NB4 (cell line): ENCODE measurements around the gene TAP1.

Experiments
- DNase-seq: peaks from one replicate; pipeline ENCODE4 v3.0.0; 2010; ENCODE audit warnings: low read depth
- H3K4me3 ChIP-seq: one replicate; pipeline ENCODE4 v1.5.1; 2011; ENCODE audit warnings: mild to moderate bottlenecking, low read depth, low read length, moderate library complexity
- MYC ChIP-seq: IDR thresholded peaks from 2 replicates; pipeline ENCODE4 v1.6.1; 2011; ENCODE audit warnings: low read depth, low read length
- POLR2A ChIP-seq: IDR thresholded peaks from 2 replicates; pipeline ENCODE4 v1.6.1; 2011; ENCODE audit warnings: mild to moderate bottlenecking; ENCODE audit not compliant: insufficient read length; ENCODE audit errors: extremely low read depth
- TF ChIP-seq, protein P1 (sequence below): IDR thresholded peaks from one replicate; pipeline ENCODE4 v1.5.1; 2012; ENCODE audit warnings: low read depth, low read length
- TF ChIP-seq, protein P2 (sequence below): IDR thresholded peaks from 2 replicates; pipeline ENCODE4 v1.6.1; 2011; ENCODE audit warnings: low read depth, low read length

Gene TAP1

DNA sequence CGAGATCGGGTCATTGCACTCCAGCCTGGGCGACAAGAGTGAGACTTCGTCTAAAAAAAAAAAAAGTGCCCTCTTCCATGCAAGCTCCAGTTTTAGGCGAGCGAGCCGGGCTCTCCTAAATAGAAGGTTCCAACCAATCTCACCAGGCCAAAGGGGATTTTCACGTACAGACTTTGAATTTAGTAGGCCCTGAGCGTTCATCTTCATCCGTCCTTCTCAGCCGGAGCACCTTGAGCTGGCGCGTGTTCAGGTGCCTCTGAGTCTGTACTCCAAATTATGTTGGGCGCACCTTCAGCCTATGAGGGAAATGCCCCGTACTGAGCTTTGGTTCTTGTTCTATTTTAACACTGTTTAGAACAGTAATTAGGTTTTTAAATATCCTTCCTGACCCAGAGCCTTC is 14.1 kb downstream of the TAP1 start:
- no peak overlapping the region for H3K4me3 ChIP-seq
- DNase-seq, result no peak
- TF ChIP-seq POLR2A (no peak), MYC (no peak)
- TF ChIP-seq, protein P1, sequence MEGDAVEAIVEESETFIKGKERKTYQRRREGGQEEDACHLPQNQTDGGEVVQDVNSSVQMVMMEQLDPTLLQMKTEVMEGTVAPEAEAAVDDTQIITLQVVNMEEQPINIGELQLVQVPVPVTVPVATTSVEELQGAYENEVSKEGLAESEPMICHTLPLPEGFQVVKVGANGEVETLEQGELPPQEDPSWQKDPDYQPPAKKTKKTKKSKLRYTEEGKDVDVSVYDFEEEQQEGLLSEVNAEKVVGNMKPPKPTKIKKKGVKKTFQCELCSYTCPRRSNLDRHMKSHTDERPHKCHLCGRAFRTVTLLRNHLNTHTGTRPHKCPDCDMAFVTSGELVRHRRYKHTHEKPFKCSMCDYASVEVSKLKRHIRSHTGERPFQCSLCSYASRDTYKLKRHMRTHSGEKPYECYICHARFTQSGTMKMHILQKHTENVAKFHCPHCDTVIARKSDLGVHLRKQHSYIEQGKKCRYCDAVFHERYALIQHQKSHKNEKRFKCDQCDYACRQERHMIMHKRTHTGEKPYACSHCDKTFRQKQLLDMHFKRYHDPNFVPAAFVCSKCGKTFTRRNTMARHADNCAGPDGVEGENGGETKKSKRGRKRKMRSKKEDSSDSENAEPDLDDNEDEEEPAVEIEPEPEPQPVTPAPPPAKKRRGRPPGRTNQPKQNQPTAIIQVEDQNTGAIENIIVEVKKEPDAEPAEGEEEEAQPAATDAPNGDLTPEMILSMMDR, result no peak
- TF ChIP-seq, protein P2, sequence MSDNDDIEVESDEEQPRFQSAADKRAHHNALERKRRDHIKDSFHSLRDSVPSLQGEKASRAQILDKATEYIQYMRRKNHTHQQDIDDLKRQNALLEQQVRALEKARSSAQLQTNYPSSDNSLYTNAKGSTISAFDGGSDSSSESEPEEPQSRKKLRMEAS, result no peak

DNA sequence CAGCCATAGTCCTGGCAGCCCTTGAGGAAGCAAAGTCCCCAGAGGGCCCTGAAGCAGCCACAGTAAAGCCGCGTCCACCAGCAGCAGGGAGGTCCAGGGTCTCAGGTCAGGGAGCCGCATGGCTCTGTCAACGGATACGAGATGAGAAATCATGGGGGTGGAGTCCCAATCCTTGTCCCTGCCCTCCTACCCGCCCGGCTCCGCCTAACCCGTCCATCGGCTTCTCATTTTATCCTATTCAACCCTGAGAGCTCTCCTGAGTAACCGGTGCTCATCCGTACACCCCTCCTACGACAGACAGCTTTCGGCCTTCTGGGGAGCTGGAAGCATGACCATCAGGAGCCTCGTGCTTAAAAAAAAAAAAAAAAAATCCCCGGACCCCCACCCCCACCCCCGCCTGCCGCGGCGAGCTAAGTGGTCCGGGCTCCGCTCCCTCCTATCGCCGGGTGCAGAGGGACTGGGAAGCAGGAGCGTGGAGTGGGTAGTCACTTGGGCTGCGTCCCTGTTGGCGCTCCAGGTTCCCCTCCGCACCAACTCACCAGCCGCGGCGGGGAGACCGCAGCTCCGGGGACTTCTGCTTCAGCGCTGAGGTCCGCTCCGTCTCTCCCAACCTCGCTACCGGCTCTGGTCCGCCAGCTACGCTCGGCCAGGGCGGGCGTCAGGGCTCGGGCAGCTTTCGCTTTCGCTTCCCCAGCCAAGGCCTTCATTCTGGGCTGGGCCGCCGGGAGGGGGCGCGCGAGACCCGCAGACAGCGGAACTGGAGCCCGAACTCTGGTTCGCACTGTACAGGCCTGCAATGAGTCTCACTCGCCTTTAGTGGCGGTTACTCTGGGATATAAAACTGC is 15.2 kb downstream of the TAP1 start, which contains the start of gene TAP2:
Gene TAP2, minus strand, starts transcription at position 626 of the 845 bp plus-strand sequence. Its CDS starts 506 bp downstream, at position 120.
- peak; percentile 95 for DNase-seq
- peak within 1 kb of the TSS; percentile 75 for H3K4me3 ChIP-seq
- TF ChIP-seq, protein P1, result peak; percentile 88
- TF ChIP-seq MYC, result peak; percentile 83
- peak; percentile 55 for TF ChIP-seq POLR2A
- TF ChIP-seq, protein P2, result peak; percentile 81

DNA sequence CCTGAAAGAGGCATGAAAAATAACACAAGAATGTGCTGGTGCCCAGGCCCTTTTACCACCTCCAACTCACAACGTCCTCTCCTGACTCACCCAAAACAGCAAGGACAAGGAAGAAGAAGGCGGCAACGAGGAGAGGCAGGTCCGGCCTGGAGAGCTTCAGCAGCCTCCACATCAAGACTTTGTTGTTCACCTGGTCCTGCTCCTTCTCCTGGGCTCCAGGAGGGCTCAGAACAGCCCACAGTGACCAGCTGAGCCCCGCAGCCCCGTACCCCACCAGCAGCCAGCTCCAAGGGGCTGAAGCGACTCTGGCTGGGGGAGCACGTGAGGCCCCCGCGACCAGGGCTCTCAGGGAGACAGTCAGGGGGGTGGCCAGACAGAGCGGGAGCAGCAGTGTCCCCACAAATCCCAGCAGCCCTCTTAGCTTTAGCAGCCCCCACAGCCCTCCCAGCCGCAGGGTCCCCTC is 15.8 kb downstream of the TAP1 start:
- TF ChIP-seq, protein P2, result no peak
- TF ChIP-seq MYC (no peak), POLR2A (no peak)
- TF ChIP-seq, protein P1, result no peak
- peak; percentile 30 for DNase-seq
- H3K4me3 ChIP-seq, result peak overlapping the region; percentile 75

DNA sequence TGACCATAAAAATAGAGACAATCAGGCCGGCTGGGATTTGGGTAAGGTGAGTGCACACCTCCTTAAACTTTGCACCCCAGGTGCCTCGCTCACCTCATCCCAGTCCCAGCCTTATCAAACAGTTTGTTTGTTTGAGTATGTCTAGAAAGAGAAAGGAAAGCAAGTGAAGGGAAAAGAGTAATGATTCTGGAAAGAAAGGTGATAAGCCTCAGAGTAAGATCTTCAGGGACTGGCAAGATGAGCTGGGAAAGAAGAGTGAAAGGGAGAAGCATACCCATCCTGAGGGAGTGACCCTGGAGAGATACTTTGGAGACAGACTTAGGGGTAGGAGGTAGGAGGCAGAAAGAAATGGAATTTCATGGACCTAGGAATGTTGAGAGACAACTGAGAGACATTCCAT is 16.6 kb downstream of the TAP1 start:
- TF ChIP-seq POLR2A (no peak), MYC (no peak)
- TF ChIP-seq, protein P2, result no peak
- TF ChIP-seq, protein P1, result no peak
- DNase-seq, result no peak
- peak overlapping the region; percentile 75 for H3K4me3 ChIP-seq

DNA sequence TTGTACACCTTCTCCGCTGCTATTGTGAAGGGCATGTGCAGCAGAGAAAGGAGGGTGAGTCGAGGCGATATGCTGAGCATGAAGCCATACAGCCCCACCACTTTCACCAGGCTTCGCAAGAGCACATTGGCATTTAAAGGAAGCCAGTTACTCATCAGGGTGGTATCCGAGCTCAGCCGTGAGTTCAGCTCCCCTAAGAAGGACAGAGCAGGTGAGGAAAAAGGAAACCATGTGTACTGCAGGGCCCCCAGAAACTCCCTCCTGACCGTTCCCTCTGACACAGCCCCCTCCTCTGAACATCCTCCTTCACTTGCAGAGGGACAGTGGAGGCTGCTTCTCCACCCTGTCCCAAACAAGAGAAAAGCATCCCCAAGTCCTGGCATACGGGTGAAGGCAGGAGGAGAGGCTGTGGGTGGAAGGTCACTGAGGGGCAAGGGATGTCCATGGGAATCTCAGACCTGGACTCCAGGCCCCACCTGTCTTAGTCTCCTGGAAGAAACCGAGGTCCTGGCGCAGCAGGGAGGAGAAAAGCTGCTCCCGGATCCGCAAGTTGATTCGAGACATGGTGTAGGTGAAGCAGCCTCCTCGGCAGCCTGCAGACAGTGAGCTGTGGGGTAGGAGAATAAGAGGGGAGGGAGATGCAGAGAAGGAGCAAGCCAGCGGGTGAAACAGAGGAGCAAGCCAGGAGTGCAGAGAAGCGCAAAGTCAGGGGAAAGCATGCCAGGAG is 18.2 kb downstream of the TAP1 start:
- no peak for DNase-seq
- TF ChIP-seq, protein P2, result no peak
- no peak for TF ChIP-seq MYC
- TF ChIP-seq, protein P1, result no peak
- no peak for TF ChIP-seq POLR2A
- no peak overlapping the region for H3K4me3 ChIP-seq
